Right forelimb (tissue), 1 donor: ENCODE data around the gene GSTT2.
"Not testable (repeated sequence)": the region's sequence is repeated elsewhere in the genome, so short reads cannot be mapped to it uniquely, and the experiment has no call there.

Experiments used
- DNase-seq: peaks from one replicate; pipeline ENCODE4 v3.0.0-alpha.2; 2018

Gene GSTT2

GRCh38 chr22:23979557-23980240 is at the start of gene GSTT2:
TSS of gene GSTT2 (plus strand) at chr22:23980134.
- DNase-seq: not testable (repeated sequence)

DNA sequence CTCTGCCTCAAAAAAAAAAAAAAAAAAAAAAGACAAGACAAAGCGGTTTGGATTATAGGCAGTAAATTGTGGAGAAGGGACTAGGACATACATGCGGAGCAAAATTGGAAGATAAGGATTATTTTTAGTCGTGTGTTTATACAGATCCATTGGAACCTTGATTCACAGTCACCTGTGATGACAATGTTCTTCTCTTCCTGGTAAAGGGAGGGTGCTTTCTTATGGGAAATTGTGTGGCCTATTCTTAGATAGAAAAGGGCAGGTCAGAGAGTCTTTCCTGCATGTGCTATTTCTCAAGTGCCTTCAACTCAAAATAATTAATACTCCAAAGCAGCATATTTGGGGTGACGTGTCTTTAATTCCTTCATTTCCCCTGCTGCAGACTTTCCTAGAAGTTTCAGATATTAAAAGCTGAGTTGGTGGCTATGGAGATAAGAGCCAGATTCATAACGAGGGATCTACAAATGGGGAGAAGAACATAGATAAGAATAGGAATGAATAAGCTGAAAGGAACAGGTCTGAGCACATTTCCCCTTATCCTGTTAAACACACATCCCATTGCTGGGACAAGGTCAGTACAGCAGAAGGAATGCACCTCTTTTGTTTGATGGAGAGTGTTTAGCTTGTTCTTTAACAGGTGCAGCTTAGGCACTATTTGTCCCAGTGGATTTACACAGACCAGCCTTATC is 41.5 kb upstream of the GSTT2 start:
- DNase-seq: no peak

DNA sequence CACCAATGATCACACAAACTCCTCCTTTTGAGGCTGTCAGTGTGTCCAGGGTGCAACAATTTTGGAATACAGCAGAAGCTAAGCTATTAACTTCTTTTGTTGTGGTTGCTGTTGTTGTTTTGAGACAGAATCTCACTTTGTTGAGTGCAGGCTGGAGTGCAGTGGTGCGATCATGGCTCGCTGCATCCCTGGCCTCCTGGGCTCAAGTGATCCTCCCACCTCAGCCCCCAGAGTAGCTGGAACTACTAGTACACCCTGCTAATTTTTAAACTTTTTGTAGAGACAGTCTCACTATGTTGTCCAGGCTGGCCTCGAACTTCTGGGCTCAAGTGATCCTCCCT is 40.9 kb upstream of the GSTT2 start:
- no peak for DNase-seq

GRCh38 chr22:23940166-23940565 is 39.8 kb upstream of the GSTT2 start:
- not testable (repeated sequence) for DNase-seq

DNA sequence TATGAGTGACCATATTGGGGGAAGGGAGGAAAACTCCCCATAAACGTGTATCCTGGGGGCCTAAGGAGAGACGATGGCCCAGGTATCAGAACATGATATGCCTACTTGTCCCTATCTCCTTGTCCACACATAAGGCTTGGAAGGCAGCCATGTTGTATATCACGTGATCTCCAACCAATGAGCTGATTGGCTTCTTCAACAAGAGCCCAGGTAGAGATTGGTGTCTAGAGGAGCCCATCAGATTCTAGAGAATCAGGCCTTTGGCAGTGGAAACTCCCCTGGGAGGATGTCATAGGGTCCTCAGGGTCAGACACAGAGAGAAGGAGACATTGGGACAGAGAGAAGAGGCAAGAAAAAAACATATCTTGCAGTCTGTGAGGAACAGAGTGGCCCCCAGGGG is 32.5 kb upstream of the GSTT2 start:
- DNase-seq: not testable (repeated sequence)

GRCh38 chr22:23949764-23950163 is 30.2 kb upstream of the GSTT2 start:
- DNase-seq: not testable (repeated sequence)

DNA sequence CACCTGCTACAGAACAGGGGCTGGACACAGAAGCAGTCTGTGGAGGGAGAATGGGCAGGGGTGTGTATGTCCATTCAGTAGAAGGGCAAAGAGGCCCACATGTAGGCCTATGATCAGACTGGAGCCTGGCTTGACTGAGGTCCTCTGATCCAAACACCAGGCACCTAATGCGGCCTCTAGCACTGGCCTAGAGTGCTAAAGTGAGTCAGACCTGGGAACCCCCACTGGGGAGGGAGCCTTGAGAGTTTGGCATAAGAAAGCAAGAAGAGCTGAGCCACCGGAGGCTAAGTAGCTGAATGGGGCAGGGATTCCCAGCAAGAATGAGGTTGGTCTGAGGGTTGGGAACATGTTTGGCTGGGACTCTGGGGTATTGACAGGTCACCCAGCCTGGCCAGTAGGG is 28.6 kb upstream of the GSTT2 start:
- not testable (repeated sequence) for DNase-seq

GRCh38 chr22:23952794-23953405 is 27.0 kb upstream of the GSTT2 start:
- not testable (repeated sequence) for DNase-seq

DNA sequence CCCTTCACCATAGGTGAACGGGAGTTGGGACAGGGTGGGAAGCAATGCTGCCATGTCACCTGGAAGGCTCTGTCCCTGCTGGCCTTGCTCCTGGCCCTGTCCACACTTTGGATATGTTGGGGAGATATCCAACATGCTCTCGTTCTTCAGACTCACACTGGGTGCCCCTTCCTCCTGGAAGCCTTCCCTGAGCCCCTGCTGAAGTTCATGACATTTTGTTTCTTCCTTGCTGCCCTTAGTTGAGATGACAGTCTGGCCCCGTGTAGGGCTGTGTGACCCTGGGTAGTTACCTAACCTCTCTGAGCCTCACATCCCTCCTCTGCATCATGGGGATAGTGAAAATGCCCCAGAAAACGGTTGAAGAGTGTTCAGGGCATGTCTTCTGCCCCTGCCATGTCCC is 26.4 kb upstream of the GSTT2 start:
- DNase-seq: not testable (repeated sequence)

DNA sequence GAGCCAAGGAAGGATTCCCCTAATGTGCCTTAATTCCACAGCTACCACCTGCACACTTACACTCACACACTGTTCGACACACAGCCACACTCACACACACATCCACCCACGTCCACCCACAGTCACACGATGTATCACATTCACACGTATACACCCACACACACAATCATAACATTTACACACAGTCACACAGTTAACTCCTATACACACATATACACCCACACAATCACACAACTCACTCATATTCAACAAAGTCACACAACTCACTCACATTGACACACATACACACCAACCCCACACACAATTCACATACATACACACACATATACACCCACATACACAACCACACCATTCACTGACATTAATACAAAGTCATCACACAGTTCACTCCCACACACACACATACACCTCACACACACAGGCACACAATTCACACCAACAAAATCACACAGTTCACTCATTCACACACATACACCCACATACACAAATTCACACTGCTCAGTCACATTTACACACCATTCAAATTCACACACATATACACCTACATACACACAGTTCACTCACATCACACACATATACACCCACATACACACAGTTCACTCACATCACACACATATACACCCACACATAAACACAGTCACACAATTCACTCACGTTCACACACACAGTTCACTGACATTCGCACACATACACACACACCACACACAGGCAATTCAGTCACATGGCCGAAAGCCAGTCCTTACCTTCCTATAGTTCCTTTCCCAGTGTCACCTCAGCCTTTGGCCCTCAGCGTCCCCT is 25.5 kb upstream of the GSTT2 start:
- not testable (repeated sequence) for DNase-seq

DNA sequence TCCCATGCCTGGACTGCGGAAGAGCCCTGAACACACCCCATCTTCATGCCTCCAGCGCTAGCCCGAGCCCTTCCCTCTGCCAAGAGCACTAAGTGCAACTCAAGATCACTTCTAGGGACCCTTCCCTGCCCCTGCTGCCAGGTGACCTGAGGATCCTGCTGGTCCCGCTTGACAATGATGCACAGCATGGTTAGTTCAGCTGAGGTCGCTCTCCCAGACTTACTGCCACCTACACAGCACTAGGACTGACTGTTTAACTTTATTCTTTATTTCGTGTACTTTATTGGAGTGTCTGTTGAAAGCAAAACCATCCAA is 25.0 kb upstream of the GSTT2 start:
- DNase-seq: not testable (repeated sequence)

DNA sequence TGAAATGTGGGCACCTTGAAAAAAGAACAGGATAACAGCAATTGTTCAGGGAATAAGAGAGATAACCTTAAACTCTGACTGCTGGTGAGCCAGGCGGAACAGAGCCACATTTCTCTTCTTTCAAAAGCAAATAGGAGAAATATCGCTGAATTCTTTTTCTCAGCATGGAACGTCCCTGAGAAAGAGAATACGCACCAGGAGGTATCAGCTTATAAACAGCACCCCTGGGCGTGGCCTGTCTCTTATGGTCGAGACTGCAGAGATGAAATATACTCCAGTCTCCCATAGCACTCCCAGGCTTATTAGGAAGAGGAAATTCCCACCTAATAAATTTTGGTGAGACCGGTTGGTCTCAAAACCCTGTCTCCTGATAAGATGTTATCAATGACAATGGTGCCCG is 24.0 kb upstream of the GSTT2 start:
- not testable (repeated sequence) for DNase-seq

DNA sequence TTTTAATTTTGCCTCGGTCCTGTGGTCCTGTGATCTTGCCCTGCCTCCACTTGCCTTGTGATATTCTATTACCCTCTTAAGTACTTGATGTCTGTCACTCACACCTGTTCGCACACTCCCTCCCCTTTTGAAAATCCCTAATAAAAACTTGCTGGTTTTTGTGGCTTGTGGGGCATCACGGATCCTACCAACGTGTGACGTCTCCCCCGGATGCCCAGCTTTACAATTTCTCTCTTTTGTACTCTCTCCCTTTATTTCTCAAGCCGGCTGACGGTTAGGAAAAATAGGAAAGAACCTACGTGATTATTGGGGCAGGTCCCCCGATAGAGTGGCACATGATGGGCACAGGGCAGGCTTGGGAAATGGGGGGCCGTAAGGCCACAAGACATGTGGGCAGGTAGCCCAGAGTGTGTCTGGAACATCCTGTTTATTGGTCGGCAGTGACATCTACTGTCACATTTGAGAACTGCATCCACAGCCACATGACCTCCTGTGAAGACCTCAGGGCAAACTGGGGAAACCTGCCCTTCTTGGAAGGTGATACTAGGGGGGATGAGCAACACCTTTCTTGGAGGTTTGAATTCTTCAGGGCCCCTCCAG is 23.5 kb upstream of the GSTT2 start:
- peak; percentile 69 for DNase-seq

DNA sequence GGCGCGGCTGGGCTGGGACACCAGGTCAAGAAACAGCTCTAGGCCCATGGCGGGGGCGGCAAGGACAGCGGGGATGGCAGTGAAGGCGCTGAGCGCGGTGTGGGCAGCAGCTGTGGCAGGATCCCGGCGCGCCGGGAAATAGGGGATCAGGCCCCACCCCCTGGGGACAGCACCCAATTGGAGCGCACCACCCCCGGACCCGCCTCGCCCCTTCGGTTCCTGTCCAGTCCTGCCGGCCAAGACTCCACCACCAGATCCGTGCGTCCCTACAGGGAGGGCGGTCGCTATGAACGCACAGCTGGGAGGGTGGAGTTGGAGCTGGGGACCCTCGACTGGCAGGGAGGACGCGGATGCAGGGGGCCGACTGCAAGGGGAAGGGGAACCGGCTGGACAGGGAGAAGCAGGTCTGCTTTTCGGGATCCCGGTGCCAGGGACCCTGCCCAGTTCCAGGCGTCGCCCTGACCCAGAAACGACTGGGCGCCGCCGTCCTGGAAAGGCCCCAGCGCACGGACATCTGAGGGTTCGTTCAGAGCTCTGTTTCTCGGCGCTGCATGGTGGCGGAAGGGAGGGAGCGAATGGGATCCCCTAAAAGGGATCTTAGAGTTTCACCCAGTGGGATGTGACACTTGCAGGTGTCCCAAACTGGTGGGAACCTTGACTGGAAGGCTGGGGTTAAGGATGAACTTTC is 18.7 kb upstream of the GSTT2 start, which contains the start of gene GSTT2B:
TSS of gene GSTT2B (minus strand) at position 112 of the 688 bp plus-strand sequence. CDS start at position 48, 64 bp downstream.
- DNase-seq: not testable (repeated sequence)

DNA sequence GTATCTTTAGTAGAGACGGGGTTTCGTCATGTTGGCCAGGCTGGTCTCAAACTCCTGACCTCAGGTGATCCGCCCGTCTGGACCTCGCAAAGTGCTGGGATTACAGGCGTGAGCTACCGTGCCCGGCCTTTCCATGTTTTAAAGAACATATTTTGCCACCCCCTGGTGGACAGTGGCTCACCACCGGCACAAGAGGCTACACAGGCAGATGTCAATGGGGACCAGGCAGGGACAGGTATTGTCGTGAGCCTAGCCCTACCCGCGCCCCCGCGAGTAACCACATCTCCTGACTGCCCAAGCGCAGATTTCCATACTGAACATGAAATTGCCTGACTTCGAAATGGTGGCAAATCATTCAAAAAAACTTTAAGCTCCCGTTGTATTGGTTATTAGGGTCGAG is 13.8 kb upstream of the GSTT2 start:
- not testable (repeated sequence) for DNase-seq

DNA sequence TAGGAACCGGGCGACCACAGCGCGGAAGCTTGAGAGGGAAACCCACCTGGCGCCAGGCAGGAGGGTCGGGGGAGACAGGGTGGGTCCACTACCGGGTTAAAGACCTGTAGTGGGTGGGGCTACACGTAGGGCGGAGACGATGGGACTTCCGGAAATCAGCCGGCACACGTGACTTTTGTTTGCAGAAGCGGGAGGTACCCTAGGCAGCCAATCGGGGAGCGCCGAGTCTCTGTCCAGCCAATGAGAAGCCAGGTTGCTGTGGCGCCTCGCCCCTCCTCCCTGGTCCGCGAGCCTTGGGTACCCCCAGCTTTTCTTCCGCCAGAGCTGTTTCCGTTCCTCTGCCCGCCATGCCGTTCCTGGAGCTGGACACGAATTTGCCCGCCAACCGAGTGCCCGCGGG is 13.4 kb upstream of the GSTT2 start, which contains the start of gene DDTL:
TSS of gene DDTL (plus strand) at position 321 of the 400 bp plus-strand sequence. CDS start at position 348, 27 bp downstream.
- DNase-seq: not testable (repeated sequence)

GRCh38 chr22:23969071-23969470 is 10.9 kb upstream of the GSTT2 start:
- DNase-seq: no peak

- DNase-seq: no peak
These were observed 9.7 kb upstream of the GSTT2 start for GRCh38 chr22:23970201-23970641.

DNA sequence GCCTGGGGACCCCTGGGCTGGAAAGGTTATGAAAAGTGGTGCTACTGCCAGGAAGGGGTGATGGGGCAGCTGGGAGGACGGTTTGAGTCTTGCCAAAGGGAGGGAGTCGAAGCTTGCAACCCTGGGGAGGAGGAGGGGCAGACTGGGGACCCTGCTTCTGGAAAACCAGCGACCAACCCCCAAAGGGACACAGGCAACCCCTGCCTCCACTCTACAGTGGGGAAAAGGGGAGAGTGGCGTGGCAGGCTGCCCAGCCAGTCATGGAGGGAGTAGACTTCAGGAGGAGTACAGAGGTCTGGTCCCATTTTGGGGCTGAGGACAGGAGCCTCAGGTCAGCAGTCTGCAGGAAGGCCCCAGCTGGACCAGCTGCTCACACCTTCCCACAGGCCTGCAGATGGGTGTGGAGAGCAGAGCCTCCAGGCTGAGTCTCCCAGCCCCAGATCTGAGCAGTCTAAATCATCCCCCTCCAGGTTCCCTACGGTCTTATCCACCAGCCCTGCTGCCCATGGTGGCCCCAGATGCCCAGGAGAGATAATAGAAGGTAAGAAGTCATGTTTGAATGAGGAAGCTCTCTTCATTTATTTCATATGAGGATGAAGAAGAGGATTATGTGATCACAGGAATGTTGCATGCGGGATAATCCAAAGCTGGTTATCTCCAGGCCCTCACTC is 9.0 kb upstream of the GSTT2 start:
- DNase-seq: no peak

GRCh38 chr22:23971927-23972326 is 8.0 kb upstream of the GSTT2 start:
- DNase-seq: not testable (repeated sequence)

DNA sequence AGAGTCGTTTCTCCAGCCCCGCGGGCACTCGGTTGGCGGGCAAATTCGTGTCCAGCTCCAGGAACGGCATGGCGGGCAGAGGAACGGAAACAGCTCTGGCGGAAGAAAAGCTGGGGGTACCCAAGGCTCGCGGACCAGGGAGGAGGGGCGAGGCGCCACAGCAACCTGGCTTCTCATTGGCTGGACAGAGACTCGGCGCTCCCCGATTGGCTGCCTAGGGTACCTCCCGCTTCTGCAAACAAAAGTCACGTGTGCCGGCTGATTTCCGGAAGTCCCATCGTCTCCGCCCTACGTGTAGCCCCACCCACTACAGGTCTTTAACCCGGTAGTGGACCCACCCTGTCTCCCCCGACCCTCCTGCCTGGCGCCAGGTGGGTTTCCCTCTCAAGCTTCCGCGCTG is 5.6 kb upstream of the GSTT2 start, which contains the start of gene DDT:
TSS of gene DDT (minus strand) at position 97 of the 400 bp plus-strand sequence. CDS start at position 70, 27 bp downstream.
- not testable (repeated sequence) for DNase-seq
